SU-DHL-6 (cell line): Measurements from ENCODE around the gene GAB2.

ENCODE experiments used
- H2AFZ ChIP-seq: fragments of 200-600 bp; sonication (generic); 2 replicates; pipeline ENCODE4 v1.6.1; 2014; ENCODE audit warnings: low read depth, mild to moderate bottlenecking, moderate library complexity, mixed read lengths, antibody characterized with exemption, low read length; ENCODE audit not compliant: severe bottlenecking
- H3F3A ChIP-seq: fragments of 200-600 bp; shearing (Covaris generic); 2 replicates; pipeline ENCODE4 v1.6.0; 2016; ENCODE audit warnings: antibody characterized with exemption, mild to moderate bottlenecking; ENCODE audit not compliant: insufficient read depth
- H3K27ac ChIP-seq: fragments of 200-600 bp; sonication (generic); 2 replicates; pipeline ENCODE4 v1.5.1; 2016; ENCODE audit warnings: low read depth, mild to moderate bottlenecking, low read length, moderate library complexity, mixed read lengths
- H3K27me3 ChIP-seq: fragments of 200-600 bp; sonication (generic), shearing (Covaris generic); 2 replicates; pipeline ENCODE4 v1.6.0; 2014; ENCODE audit warnings: mild to moderate bottlenecking, low read length
- H3K36me3 ChIP-seq: fragments of 200-600 bp; sonication (generic); 2 replicates; pipeline ENCODE4 v1.6.1; 2014; ENCODE audit warnings: mild to moderate bottlenecking, low read length, mixed read lengths
- H3K4me2 ChIP-seq: fragments of 300-600, 200-600 bp; shearing (Covaris generic), sonication (generic); 2 replicates; pipeline ENCODE4 v1.6.0; 2014; ENCODE audit warnings: low read length, low read depth, mild to moderate bottlenecking; ENCODE audit not compliant: poor library complexity, severe bottlenecking
- H3K4me3 ChIP-seq: fragments of 200-600 bp; sonication (generic); 2 replicates; pipeline ENCODE4 v1.5.1; 2014; ENCODE audit warnings: antibody characterized with exemption, low read length, mild to moderate bottlenecking, mixed read lengths; ENCODE audit not compliant: insufficient read depth, poor library complexity, severe bottlenecking
- H3K79me2 ChIP-seq: fragments of 200-600 bp; sonication (generic); 2 replicates; pipeline ENCODE4 v1.6.1; 2014; ENCODE audit warnings: mild to moderate bottlenecking, low read length, moderate library complexity; ENCODE audit not compliant: insufficient read depth
- H3K9ac ChIP-seq: fragments of 200-600 bp; sonication (generic); 2 replicates; pipeline ENCODE4 v1.7.0; 2014; ENCODE audit warnings: mild to moderate bottlenecking, low read length
- H3K9me2 ChIP-seq: fragments of 200-600 bp; sonication (generic); replicated peaks from 2 replicates; pipeline ENCODE4 v1.6.1; 2014; ENCODE audit warnings: low read length; ENCODE audit not compliant: insufficient read depth
- H3K9me3 ChIP-seq: fragments of 200-600 bp; sonication (generic); 2 replicates; pipeline ENCODE4 v1.6.1; 2014; ENCODE audit warnings: low read length, mixed read lengths; ENCODE audit not compliant: insufficient read depth
- H4K20me1 ChIP-seq: fragments of 200-600 bp; sonication (generic); 2 replicates; pipeline ENCODE4 v1.6.1; 2014; ENCODE audit warnings: low read depth, mild to moderate bottlenecking, antibody characterized with exemption, low read length, moderate library complexity, mixed read lengths
- CTCF ChIP-seq: fragments of 200-600 bp; sonication (generic); IDR thresholded peaks from one replicate; pipeline ENCODE4 v1.5.1; 2017; ENCODE audit warnings: antibody characterized with exemption, mild to moderate bottlenecking, low read length, moderate library complexity; ENCODE audit not compliant: insufficient read depth, poor library complexity, severe bottlenecking
- EZH2phosphoT487 ChIP-seq: fragments of 200-600 bp; sonication (generic), shearing (Covaris generic); conservative IDR thresholded peaks from 2 replicates; pipeline ENCODE4 v1.6.1; 2018; ENCODE audit warnings: mild to moderate bottlenecking, antibody characterized with exemption, low read length, moderate library complexity, mixed read lengths

GAB2 gene

GRCh38 chr11:78381865-78382264 is 35.8 kb downstream of the GAB2 start:
- H3K27me3 ChIP-seq, result no peaks in the 10 kb centered on the region
- no peak overlapping the region for H3K9ac ChIP-seq
- no peak overlapping the region for H3K27ac ChIP-seq
- H3K4me3 ChIP-seq, result no peak overlapping the region
- H4K20me1 ChIP-seq, result no peaks in the 10 kb centered on the region
- no peaks in the 10 kb centered on the region for H3F3A ChIP-seq
- no peak for TF ChIP-seq EZH2phosphoT487
- TF ChIP-seq CTCF, result no peak
- no peak overlapping the region for H2AFZ ChIP-seq
- H3K79me2 ChIP-seq, result no peaks in the 10 kb centered on the region
- no peaks in the 10 kb centered on the region for H3K36me3 ChIP-seq
- H3K9me2 ChIP-seq, result no peaks in the 10 kb centered on the region
- H3K9me3 ChIP-seq, result peaks cover 4% of the 10 kb centered on the region; the same call in 1 of the 2 replicates
- H3K4me2 ChIP-seq, result no peak overlapping the region

GRCh38 chr11:78380615-78381051 is 37.0 kb downstream of the GAB2 start:
- H3K9me2 ChIP-seq, result no peaks in the 10 kb centered on the region
- H3K4me2 ChIP-seq, result no peak overlapping the region
- no peaks in the 10 kb centered on the region for H3K27me3 ChIP-seq
- H3K27ac ChIP-seq, result no peak overlapping the region
- H3K36me3 ChIP-seq, result no peaks in the 10 kb centered on the region
- no peaks in the 10 kb centered on the region for H3F3A ChIP-seq
- H2AFZ ChIP-seq, result no peak overlapping the region
- no peaks in the 10 kb centered on the region for H4K20me1 ChIP-seq
- no peak overlapping the region for H3K4me3 ChIP-seq
- no peaks in the 10 kb centered on the region for H3K79me2 ChIP-seq
- no peak for TF ChIP-seq CTCF
- TF ChIP-seq EZH2phosphoT487, result no peak
- no peak overlapping the region for H3K9ac ChIP-seq
- peaks cover 4% of the 10 kb centered on the region; the same call in 1 of the 2 replicates for H3K9me3 ChIP-seq

GRCh38 chr11:78379039-78379670 is 38.5 kb downstream of the GAB2 start:
- no peak overlapping the region for H3K27ac ChIP-seq
- H3K9me3 ChIP-seq, result no peaks in the 10 kb centered on the region
- H3K36me3 ChIP-seq, result no peaks in the 10 kb centered on the region
- H4K20me1 ChIP-seq, result no peaks in the 10 kb centered on the region
- H3K9me2 ChIP-seq, result no peaks in the 10 kb centered on the region
- no peak overlapping the region for H3K4me2 ChIP-seq
- no peak overlapping the region for H3K9ac ChIP-seq
- no peak for TF ChIP-seq CTCF
- TF ChIP-seq EZH2phosphoT487, result no peak
- H2AFZ ChIP-seq, result no peak overlapping the region
- no peak overlapping the region for H3K4me3 ChIP-seq
- H3K79me2 ChIP-seq, result no peaks in the 10 kb centered on the region
- H3K27me3 ChIP-seq, result no peaks in the 10 kb centered on the region
- H3F3A ChIP-seq, result no peaks in the 10 kb centered on the region
